Stimulated activated memory B cell treated with anti-CD40 and anti-IgM and Interleukin-4, amounts not matched to agents 10 μg/mL and 1 μg/mL and 100 μg/mL, for 72 hours (primary cell): ENCODE data around the gene NXPE3.

Experiments used
- ATAC-seq: fragments of 150-1000 bp; cut with Tn5 transposase; 2 replicates; pipeline ENCODE4 v1.10.0; 2021
- H3K27ac Mint-ChIP-seq: one replicate; pipeline ENCODE4 v1.8.0; 2022; ENCODE audit warnings: mild to moderate bottlenecking, mixed read lengths
- H3K27me3 Mint-ChIP-seq: one replicate; pipeline ENCODE4 v1.8.0; 2022; ENCODE audit warnings: mixed read lengths
- H3K36me3 Mint-ChIP-seq: one replicate; pipeline ENCODE4 v1.8.0; 2022; ENCODE audit warnings: mixed read lengths
- H3K4me1 Mint-ChIP-seq: one replicate; pipeline ENCODE4 v1.8.0; 2022; ENCODE audit warnings: mixed read lengths
- H3K4me3 Mint-ChIP-seq: one replicate; pipeline ENCODE4 v1.8.0; 2022; ENCODE audit warnings: mild to moderate bottlenecking, moderate library complexity, mixed read lengths
- H3K9me3 Mint-ChIP-seq: one replicate; pipeline ENCODE4 v1.8.0; 2022; ENCODE audit warnings: mixed read lengths

The NXPE3 gene

GRCh38 chr3:101814835-101815234, 35.8 kb downstream of the NXPE3 start:
- no peak overlapping the region for H3K4me3 Mint-ChIP-seq

GRCh38 chr3:101816215-101817149, 37.5 kb downstream of the NXPE3 start:
- ATAC-seq: no peak
- H3K4me3 Mint-ChIP-seq: no peak overlapping the region
- H3K27ac Mint-ChIP-seq: peak overlapping the region; percentile 86
- H3K36me3 Mint-ChIP-seq: peaks cover 23% of the 10 kb centered on the region
- H3K27me3 Mint-ChIP-seq: no peaks in the 10 kb centered on the region
- H3K4me1 Mint-ChIP-seq: peaks cover 62% of the 10 kb centered on the region
- H3K9me3 Mint-ChIP-seq: peaks cover 5% of the 10 kb centered on the region

More at GRCh38 chr3:101814835-101815234, 35.8 kb downstream of the NXPE3 start:
- ATAC-seq: peak; percentile 79
- peaks cover 60% of the 10 kb centered on the region for H3K4me1 Mint-ChIP-seq
- H3K36me3 Mint-ChIP-seq: peaks cover 16% of the 10 kb centered on the region
- H3K9me3 Mint-ChIP-seq: no peaks in the 10 kb centered on the region
- H3K27me3 Mint-ChIP-seq: no peaks in the 10 kb centered on the region
- H3K27ac Mint-ChIP-seq: peak overlapping the region; percentile 85

DNA sequence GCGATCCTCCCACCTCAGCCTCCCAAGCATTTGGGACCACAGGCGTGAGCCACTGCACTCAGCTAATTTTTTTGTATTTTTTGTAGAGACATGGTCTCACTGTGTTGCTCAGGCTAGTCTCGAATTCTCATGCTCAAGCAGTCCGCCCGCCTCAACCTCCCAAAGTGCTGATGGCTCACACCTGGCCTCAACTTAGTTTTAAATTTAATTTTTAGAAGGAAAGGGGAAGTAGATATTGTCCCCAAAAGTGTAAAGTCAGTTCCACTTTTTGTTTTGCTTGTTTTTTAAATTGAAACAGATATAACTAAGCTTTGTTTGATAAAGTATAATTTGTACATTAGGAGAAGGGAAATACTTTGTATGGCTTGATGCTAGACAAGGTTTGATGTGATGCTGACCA, 39.0 kb downstream of the NXPE3 start:
- no peaks in the 10 kb centered on the region for H3K27me3 Mint-ChIP-seq
- H3K9me3 Mint-ChIP-seq: peaks cover 5% of the 10 kb centered on the region
- H3K27ac Mint-ChIP-seq: peak overlapping the region; percentile 86
- H3K4me3 Mint-ChIP-seq: peak overlapping the region; percentile 41
- ATAC-seq: peak; percentile 49
- peaks cover 67% of the 10 kb centered on the region for H3K4me1 Mint-ChIP-seq
- H3K36me3 Mint-ChIP-seq: peaks cover 36% of the 10 kb centered on the region

DNA sequence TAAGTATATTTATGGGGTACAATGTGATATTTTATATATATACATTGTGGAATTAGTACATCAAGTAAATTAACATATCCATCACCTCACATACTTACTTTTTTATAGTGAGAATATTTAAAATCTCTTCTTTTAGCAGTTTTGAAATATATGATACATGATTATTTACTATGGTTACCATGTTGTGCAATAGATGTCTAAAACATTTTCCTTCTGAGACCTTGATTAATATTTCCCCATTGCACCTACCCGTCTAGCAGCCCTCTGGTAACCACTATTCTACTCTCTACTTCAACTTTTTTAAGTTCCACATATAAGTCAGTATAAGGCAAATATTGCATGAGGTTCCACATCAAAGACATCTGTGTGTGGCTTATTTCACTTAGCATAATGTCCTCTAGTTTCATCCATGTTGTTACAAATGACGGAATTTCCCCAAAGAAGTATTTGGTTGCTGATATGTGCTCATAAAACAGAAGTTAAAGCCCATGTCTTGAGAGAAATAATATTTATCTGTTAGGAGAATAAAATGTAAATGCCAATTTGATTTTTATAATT, 40.7 kb downstream of the NXPE3 start:
- Mint-ChIP-seq H3K9me3 (peaks cover 5% of the 10 kb centered on the region), H3K36me3 (peaks cover 44% of the 10 kb centered on the region), H3K4me3 (no peak overlapping the region), H3K27me3 (no peaks in the 10 kb centered on the region), H3K27ac (peak overlapping the region; percentile 86), H3K4me1 (peaks cover 60% of the 10 kb centered on the region)
- ATAC-seq: peak; percentile 84

DNA sequence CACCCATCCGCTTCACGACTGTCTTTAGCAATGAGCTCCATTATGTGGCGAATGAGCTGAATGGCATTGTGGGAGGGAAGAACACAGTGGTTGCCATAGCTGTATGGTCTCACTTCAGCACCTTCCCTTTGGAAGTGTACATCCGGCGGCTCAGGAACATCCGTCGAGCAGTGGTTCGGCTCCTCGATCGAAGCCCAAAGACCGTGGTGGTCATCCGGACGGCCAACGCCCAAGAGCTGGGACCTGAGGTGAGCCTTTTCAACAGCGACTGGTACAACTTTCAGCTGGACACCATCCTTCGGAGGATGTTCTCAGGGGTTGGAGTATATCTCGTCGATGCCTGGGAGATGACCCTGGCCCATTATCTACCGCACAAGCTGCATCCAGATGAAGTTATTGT, 42.5 kb downstream of the NXPE3 start:
- H3K4me1 Mint-ChIP-seq: peaks cover 58% of the 10 kb centered on the region
- no peak for ATAC-seq
- H3K27ac Mint-ChIP-seq: peak overlapping the region; percentile 48
- peaks cover 5% of the 10 kb centered on the region for H3K9me3 Mint-ChIP-seq
- H3K36me3 Mint-ChIP-seq: peaks cover 47% of the 10 kb centered on the region
- no peak overlapping the region for H3K4me3 Mint-ChIP-seq
- no peaks in the 10 kb centered on the region for H3K27me3 Mint-ChIP-seq

- Mint-ChIP-seq H3K4me1 (peaks cover 56% of the 10 kb centered on the region), H3K4me3 (no peak overlapping the region), H3K27me3 (no peaks in the 10 kb centered on the region), H3K9me3 (peaks cover 5% of the 10 kb centered on the region), H3K36me3 (peaks cover 46% of the 10 kb centered on the region), H3K27ac (peak overlapping the region; percentile 57)
- no peak for ATAC-seq
These were observed 44.5 kb downstream of the NXPE3 start for GRCh38 chr3:101823525-101823924.

- H3K4me1 Mint-ChIP-seq: peaks cover 54% of the 10 kb centered on the region
- peaks cover 5% of the 10 kb centered on the region for H3K9me3 Mint-ChIP-seq
- no peaks in the 10 kb centered on the region for H3K27me3 Mint-ChIP-seq
- no peak overlapping the region for H3K4me3 Mint-ChIP-seq
- no peak for ATAC-seq
- peaks cover 51% of the 10 kb centered on the region for H3K36me3 Mint-ChIP-seq
- H3K27ac Mint-ChIP-seq: peak overlapping the region; percentile 37
These were observed 45.7 kb downstream of the NXPE3 start for GRCh38 chr3:101824702-101825101.

GRCh38 chr3:101825904-101826445, 47.0 kb downstream of the NXPE3 start:
- Mint-ChIP-seq H3K27ac (peak overlapping the region; percentile 97), H3K4me1 (peaks cover 51% of the 10 kb centered on the region), H3K9me3 (peaks cover 2% of the 10 kb centered on the region), H3K36me3 (peaks cover 57% of the 10 kb centered on the region), H3K4me3 (peak overlapping the region; percentile 82), H3K27me3 (no peaks in the 10 kb centered on the region)
- no peak for ATAC-seq

- peaks cover 58% of the 10 kb centered on the region for H3K4me1 Mint-ChIP-seq
- H3K36me3 Mint-ChIP-seq: peaks cover 57% of the 10 kb centered on the region
- H3K27me3 Mint-ChIP-seq: no peaks in the 10 kb centered on the region
- H3K4me3 Mint-ChIP-seq: peak overlapping the region; percentile 97
- H3K9me3 Mint-ChIP-seq: no peaks in the 10 kb centered on the region
- peak; percentile 96 for ATAC-seq
- H3K27ac Mint-ChIP-seq: peak overlapping the region; percentile 97
These were observed 48.5 kb downstream of the NXPE3 start for GRCh38 chr3:101827211-101828174.

DNA sequence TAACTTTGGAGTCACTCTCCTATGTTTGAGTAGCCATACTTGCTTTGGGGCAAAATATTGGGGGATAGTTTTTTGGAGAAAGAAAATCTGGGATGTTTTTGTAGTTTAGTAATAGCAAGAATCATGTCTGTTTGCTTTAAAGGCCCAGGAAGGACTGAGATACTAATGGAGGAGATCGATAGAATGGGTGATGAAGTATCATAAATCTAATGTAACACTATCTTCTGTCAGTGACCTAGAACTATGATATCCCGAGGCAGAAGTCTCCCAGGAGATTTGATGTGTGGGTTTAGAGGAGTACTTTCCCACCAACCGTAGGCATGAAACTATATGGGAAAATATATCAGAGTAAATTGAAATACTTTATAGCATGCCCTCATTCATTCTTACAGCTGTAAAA, 49.3 kb downstream of the NXPE3 start:
- H3K27ac Mint-ChIP-seq: peak overlapping the region; percentile 97
- H3K4me1 Mint-ChIP-seq: peaks cover 63% of the 10 kb centered on the region
- no peak for ATAC-seq
- H3K9me3 Mint-ChIP-seq: no peaks in the 10 kb centered on the region
- H3K36me3 Mint-ChIP-seq: peaks cover 60% of the 10 kb centered on the region
- H3K27me3 Mint-ChIP-seq: no peaks in the 10 kb centered on the region
- H3K4me3 Mint-ChIP-seq: peak overlapping the region; percentile 97

GRCh38 chr3:101828691-101829436, 49.9 kb downstream of the NXPE3 start:
- Mint-ChIP-seq H3K27ac (peak overlapping the region; percentile 97), H3K36me3 (peaks cover 63% of the 10 kb centered on the region), H3K9me3 (no peaks in the 10 kb centered on the region), H3K4me3 (peak overlapping the region; percentile 97), H3K27me3 (no peaks in the 10 kb centered on the region), H3K4me1 (peaks cover 69% of the 10 kb centered on the region)
- ATAC-seq: peak; percentile 66

GRCh38 chr3:101829437-101829830, 50.4 kb downstream of the NXPE3 start:
- no peak for ATAC-seq
- H3K27me3 Mint-ChIP-seq: no peaks in the 10 kb centered on the region
- peaks cover 69% of the 10 kb centered on the region for H3K36me3 Mint-ChIP-seq
- H3K4me1 Mint-ChIP-seq: peaks cover 74% of the 10 kb centered on the region
- peak overlapping the region; percentile 97 for H3K27ac Mint-ChIP-seq
- peak overlapping the region; percentile 97 for H3K4me3 Mint-ChIP-seq
- H3K9me3 Mint-ChIP-seq: no peaks in the 10 kb centered on the region

DNA sequence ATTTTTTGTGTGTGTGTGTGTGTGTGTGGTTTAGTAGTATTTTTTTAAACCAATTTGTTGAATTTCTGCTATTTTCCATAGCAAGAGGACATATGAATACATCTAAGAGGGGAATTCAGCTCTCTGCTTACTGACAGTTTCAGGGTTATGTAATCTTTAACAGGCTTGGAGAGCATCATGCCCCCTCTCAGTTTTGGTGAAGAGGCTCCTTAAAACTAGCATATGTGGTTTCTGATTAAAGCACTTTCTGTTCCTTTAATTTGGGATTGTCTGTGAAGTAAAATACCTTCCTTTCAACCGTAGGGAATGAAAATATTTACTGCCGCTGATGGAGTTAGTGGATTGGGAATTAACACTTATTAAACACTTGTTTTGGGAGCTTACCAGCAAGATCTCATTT, 50.9 kb downstream of the NXPE3 start:
- Mint-ChIP-seq H3K27ac (peak overlapping the region; percentile 97), H3K27me3 (no peaks in the 10 kb centered on the region), H3K4me3 (peak overlapping the region; percentile 97), H3K9me3 (no peaks in the 10 kb centered on the region), H3K36me3 (peaks cover 69% of the 10 kb centered on the region), H3K4me1 (peaks cover 79% of the 10 kb centered on the region)
- no peak for ATAC-seq

GRCh38 chr3:101833446-101833974, 54.5 kb downstream of the NXPE3 start:
- no peak for ATAC-seq
- H3K4me3 Mint-ChIP-seq: peak overlapping the region; percentile 97
- peaks cover 92% of the 10 kb centered on the region for H3K36me3 Mint-ChIP-seq
- H3K9me3 Mint-ChIP-seq: no peaks in the 10 kb centered on the region
- peak overlapping the region; percentile 97 for H3K27ac Mint-ChIP-seq
- H3K4me1 Mint-ChIP-seq: peaks cover 90% of the 10 kb centered on the region
- H3K27me3 Mint-ChIP-seq: no peaks in the 10 kb centered on the region
